Stomach (tissue), 9 donors: ENCODE data around the gene HLA-DPB1. TPM values are rescaled to one million over a fixed set of nuclear protein-coding genes. Genes with fewer than 3 reads are reported as not detected.
A peak's percentile ranks its signal among the peaks of the same experiment; 100 is the strongest.

Experiments
- DNase-seq, 2 donors: peaks; one replicate each; pipeline versions ENCODE4 v3.0.0 to v3.0.0-alpha.2; 2013 to 2019
- H3K27ac ChIP-seq, 5 donors: fragments of 200-600 bp in 4 of 5; sonication (generic) in 4 of 5; one replicate each; pipeline ENCODE4 v1.5.1; 2013 to 2019; ENCODE audit warnings: mild to moderate bottlenecking in 1 of 5, moderate library complexity in 1 of 5
- H3K27me3 ChIP-seq, 3 donors: fragments of 200-600 bp; sonication (generic); one replicate each; pipeline ENCODE4 v1.5.1; 2017 to 2019; ENCODE audit warnings: mixed run types in 1 of 3
- H3K36me3 ChIP-seq, 4 donors: fragments of 200-600 bp; sonication (generic); 1 replicate in 3 of 4; 2 replicates in 1 of 4; pipeline ENCODE4 v1.5.1; 2016 to 2019
- H3K4me1 ChIP-seq, 4 donors: fragments of 200-600 bp; sonication (generic); one replicate each; pipeline ENCODE4 v1.5.1; 2016 to 2019
- H3K4me3 ChIP-seq, 4 donors: fragments of 200-600 bp; sonication (generic) in 3 of 4; one replicate each; pipeline ENCODE4 v1.5.1; 2016 to 2019; ENCODE audit warnings: mild to moderate bottlenecking in 1 of 4
- H3K9me3 ChIP-seq, 4 donors: fragments of 200-600 bp; sonication (generic); one replicate each; pipeline ENCODE4 v1.5.1; 2016 to 2019
- CTCF ChIP-seq, 7 experiments: fragments of 450-650 bp in 4 of 7; fragments of 200-600 bp in 3 of 7; sonication (generic) in 3 of 7; IDR thresholded peaks; one replicate each; pipeline ENCODE4 v1.5.1; 2016 to 2019; ENCODE audit warnings: antibody characterized with exemption in 7 of 7, control low read depth in 2 of 7, mild to moderate bottlenecking in 1 of 7
- EP300 ChIP-seq: sonication (generic); formaldehyde crosslinking; IDR thresholded peaks from one replicate; pipeline ENCODE4 v1.6.1; 2017; ENCODE audit warnings: antibody characterized with exemption
- POLR2A ChIP-seq, 4 donors: fragments of 450-650 bp; IDR thresholded peaks; one replicate each; pipeline ENCODE4 v1.6.1; 2016; ENCODE audit warnings: antibody characterized with exemption in 4 of 4, control low read depth in 2 of 4, mild to moderate bottlenecking in 1 of 4, moderate library complexity in 1 of 4
- POLR2AphosphoS5 ChIP-seq, 3 donors: sonication (generic); formaldehyde crosslinking; IDR thresholded peaks; one replicate each; pipeline ENCODE4 v1.6.1; 2016; ENCODE audit warnings: antibody characterized with exemption in 3 of 3
- WGBS, 5 donors: extraction: QIAGEN DNeasy Blood & Tissue Kit in 3 of 5; methylation state at CpG; one replicate each; pipeline versions ENCODE4 v1.1.5 to v1.1.7; 2013 to 2018; 5-methylcytosine and 5-hydroxymethylcytosine counted together
- intact Hi-C: fragments of 100-400 bp; cut with DNase I; formaldehyde crosslinking; loops from one replicate; pipeline ENCODE4 v1.15.1; 2023; ENCODE audit warnings: low total_unique reads
- polyA plus RNA-seq, 3 donors: library from polyadenylated mRNA; stranded (reverse); fragments of 200-250 nt; gene quantifications; one replicate each; pipeline ENCODE4 v1.2.3, GENCODE V29; 2013
- total RNA-seq, 5 donors: library from RNA; depleted of rRNA; stranded (reverse); fragments of >200 nt; gene quantifications; one replicate each; pipeline versions ENCODE4 v1.1.0 to v1.2.3, GENCODE V29; 2014 to 2016
- donor health status: healthy with polysubstance abuse.
- donor health status: Bipolar disorder and iron deficiency.
- donor health status: healthy.

Gene HLA-DPB1
- total and polyA plus RNA-seq, 8 donors = 10.7 to 62.2 (median 46.6) TPM; not detected in 1

GRCh38 chr6:33069021-33069738, 6.6 kb upstream of the HLA-DPB1 start:
- no peak for DNase-seq
- Histone ChIP-seq H3K4me3 (no peak overlapping the region), H3K4me1 (peaks cover 0 to 10% (median 0%) of the 10 kb centered on the region in 4 donors), H3K27me3 (no peaks in the 10 kb centered on the region), H3K27ac (no peak overlapping the region), H3K36me3 (peaks cover 0 to 32% (median 15%) of the 10 kb centered on the region in 4 donors), H3K9me3 (no peaks in the 10 kb centered on the region)
- TF ChIP-seq CTCF (IDR thresholded peaks at IDR 0.05) = no peak
- TF ChIP-seq EP300 = no peak
- no peak for TF ChIP-seq POLR2AphosphoS5 (IDR thresholded peaks at IDR 0.05)
- no peak for TF ChIP-seq POLR2A (IDR thresholded peaks at IDR 0.05)
- intact Hi-C loops = no loop called here
- WGBS, 5 donors = 43 to 93% (median 52%) methylated on average over 9 to 10 of the region's 10 CpGs

GRCh38 chr6:33070909-33071308, 4.9 kb upstream of the HLA-DPB1 start:
- H3K4me1 ChIP-seq = peaks cover 0 to 17% (median 2%) of the 10 kb centered on the region in 4 donors
- peaks cover 0 to 32% (median 15%) of the 10 kb centered on the region in 4 donors for H3K36me3 ChIP-seq
- no peaks in the 10 kb centered on the region for H3K27me3 ChIP-seq
- no peaks in the 10 kb centered on the region for H3K9me3 ChIP-seq
- TF ChIP-seq EP300 (no peak), POLR2AphosphoS5 (IDR thresholded peaks at IDR 0.05) (no peak), POLR2A (IDR thresholded peaks at IDR 0.05) (no peak), CTCF (IDR thresholded peaks at IDR 0.05) (no peak)
- H3K27ac ChIP-seq = no peak overlapping the region
- no peak for DNase-seq
- intact Hi-C loops = no loop called here
- H3K4me3 ChIP-seq = peak overlapping the region in 1 of 4 donors; percentile 39
- WGBS, 5 donors = 0 to 54% (median 3%) methylated on average over 2 of the region's 2 CpGs

- Histone ChIP-seq H3K27ac (no peak overlapping the region), H3K36me3 (peaks cover 0 to 31% (median 15%) of the 10 kb centered on the region in 4 donors), H3K4me1 (peaks cover 0 to 23% (median 7%) of the 10 kb centered on the region in 4 donors), H3K27me3 (no peaks in the 10 kb centered on the region), H3K9me3 (no peaks in the 10 kb centered on the region), H3K4me3 (peak overlapping the region in 2 of 4 donors; percentile 31 to 39)
- TF ChIP-seq POLR2AphosphoS5 (IDR thresholded peaks at IDR 0.05) (no peak), EP300 (no peak), POLR2A (IDR thresholded peaks at IDR 0.05) (no peak), CTCF (IDR thresholded peaks at IDR 0.05) (no peak)
- intact Hi-C loops = no loop called here
- 62 to 72% (median 65%) methylated on average over 6 of the region's 6 CpGs for WGBS, 5 donors
- no peak for DNase-seq
Measured at GRCh38 chr6:33071569-33071968, 4.2 kb upstream of the HLA-DPB1 start.

GRCh38 chr6:33072508-33073100, 3.2 kb upstream of the HLA-DPB1 start:
- Histone ChIP-seq H3K27me3 (no peaks in the 10 kb centered on the region), H3K27ac (peak overlapping the region in 3 of 5 donors; percentile 48 to 61 (median 61)), H3K4me3 (peak overlapping the region; percentile 31 to 39 (median 36)), H3K4me1 (peaks cover 0 to 25% (median 8%) of the 10 kb centered on the region in 4 donors), H3K9me3 (no peaks in the 10 kb centered on the region), H3K36me3 (peaks cover 0 to 21% (median 10%) of the 10 kb centered on the region in 4 donors)
- no peak for DNase-seq
- intact Hi-C loops = no loop called here
- TF ChIP-seq POLR2A (IDR thresholded peaks at IDR 0.05) = no peak
- no peak for TF ChIP-seq CTCF (IDR thresholded peaks at IDR 0.05)
- TF ChIP-seq EP300 = no peak
- WGBS, 5 donors = 49 to 84% (median 62%) methylated on average over 7 of the region's 7 CpGs
